ENCODE data around the gene PITPNC1.

GRCh38 chr17:67399676-67400075 lies 22.6 kb downstream of the PITPNC1 start:
- TF ChIP-seq CTCF (IDR thresholded peaks at IDR 0.05) (no peak), USF1 (IDR thresholded peaks at IDR 0.05; ENCODE audit: borderline replicate concordance, low read depth) (no peak), SMC3 (IDR thresholded peaks at IDR 0.05; ENCODE audit: low read depth, low read length) (no peak), RAD21 (IDR thresholded peaks at IDR 0.05; ENCODE audit: low read length) (no peak), USF2 (IDR thresholded peaks at IDR 0.05; ENCODE audit: borderline replicate concordance, low read depth, low read length) (no peak), JUND (IDR thresholded peaks at IDR 0.05) (no peak), YY1 (IDR thresholded peaks at IDR 0.05; ENCODE audit: low read depth) (no peak), TAF1 (IDR thresholded peaks at IDR 0.05; ENCODE audit: borderline replicate concordance, low read depth, low read length) (no peak), REST (IDR thresholded peaks at IDR 0.05; ENCODE audit: low read depth, low read length) (no peak), EZH2phosphoT487 (IDR thresholded peaks at IDR 0.05; ENCODE audit: borderline replicate concordance, low read depth) (no peak), POLR2AphosphoS5 (IDR thresholded peaks at IDR 0.05; ENCODE audit: low read depth, low read length) (no peak)
- TF ChIP-seq, protein P1, sequence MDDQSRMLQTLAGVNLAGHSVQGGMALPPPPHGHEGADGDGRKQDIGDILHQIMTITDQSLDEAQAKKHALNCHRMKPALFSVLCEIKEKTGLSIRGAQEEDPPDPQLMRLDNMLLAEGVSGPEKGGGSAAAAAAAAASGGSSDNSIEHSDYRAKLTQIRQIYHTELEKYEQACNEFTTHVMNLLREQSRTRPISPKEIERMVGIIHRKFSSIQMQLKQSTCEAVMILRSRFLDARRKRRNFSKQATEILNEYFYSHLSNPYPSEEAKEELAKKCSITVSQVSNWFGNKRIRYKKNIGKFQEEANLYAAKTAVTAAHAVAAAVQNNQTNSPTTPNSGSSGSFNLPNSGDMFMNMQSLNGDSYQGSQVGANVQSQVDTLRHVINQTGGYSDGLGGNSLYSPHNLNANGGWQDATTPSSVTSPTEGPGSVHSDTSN (IDR thresholded peaks at IDR 0.05), result no peak
